OCI-LY7 (cell line): Measurements from ENCODE around the gene B4GAT1. TPM values are rescaled to one million over a fixed set of nuclear protein-coding genes. Genes with fewer than 3 reads are reported as not detected.

Source experiments
- BruUV-seq: library from RNA; stranded (reverse); fragments of 400-500 nt; replicated peaks from 2 replicates; lab custom pipeline; 2021; lab: Mats Ljungman, UMichigan
- CTCF ChIA-PET: fragments of 300-600 bp; sonication (Branson Sonifier 250); formaldehyde crosslinking; loops from one replicate; lab custom pipeline; 2022; ENCODE audit warnings: antibody characterized with exemption; ENCODE audit not compliant: unreplicated experiment; lab: Charles Lee
- POLR2A ChIA-PET: fragments of 300-600 bp; sonication (Branson Sonifier 250); formaldehyde crosslinking; loops from one replicate; lab custom pipeline; 2022; ENCODE audit warnings: antibody characterized with exemption; lab: Charles Lee
- DNase-seq: peaks from one replicate; pipeline ENCODE4 v3.0.0-alpha.2; 2015; ENCODE audit warnings: low spot score
- H2AFZ ChIP-seq: fragments of 200-600 bp; sonication (generic), shearing (Covaris generic); 2 replicates; pipeline ENCODE4 v1.6.1; 2014; ENCODE audit warnings: mild to moderate bottlenecking, antibody characterized with exemption, low read length, moderate library complexity
- H3K27ac ChIP-seq: fragments of 200-600 bp; sonication (generic); 2 replicates; pipeline ENCODE4 v1.5.1; 2014; ENCODE audit warnings: mixed run types, low read depth, mild to moderate bottlenecking, moderate library complexity, low read length, inconsistent platforms; ENCODE audit not compliant: poor library complexity, severe bottlenecking
- H3K36me3 ChIP-seq: fragments of 200-600 bp; sonication (generic); 2 replicates; pipeline ENCODE4 v1.6.1; 2014; ENCODE audit warnings: mild to moderate bottlenecking, antibody characterized with exemption, low read length, moderate library complexity, mixed read lengths; ENCODE audit not compliant: insufficient read depth
- H3K4me1 ChIP-seq: fragments of 200-600 bp; sonication (generic); 2 replicates; pipeline ENCODE4 v1.5.1; 2014; ENCODE audit warnings: mild to moderate bottlenecking, low read length; ENCODE audit not compliant: insufficient read depth, poor library complexity, severe bottlenecking
- H3K4me2 ChIP-seq: fragments of 200-600 bp; sonication (generic); 2 replicates; pipeline ENCODE4 v1.6.1; 2014; ENCODE audit warnings: mild to moderate bottlenecking, low read length
- H3K4me3 ChIP-seq: fragments of 200-600 bp; sonication (generic); 2 replicates; pipeline ENCODE4 v1.5.1; 2014; ENCODE audit warnings: mild to moderate bottlenecking, low read depth, low read length; ENCODE audit not compliant: poor library complexity, severe bottlenecking
- H3K79me2 ChIP-seq: fragments of 200-600 bp; sonication (generic); 2 replicates; pipeline ENCODE4 v1.6.1; 2016; ENCODE audit warnings: low read depth, mild to moderate bottlenecking, low read length, moderate library complexity, mixed read lengths; ENCODE audit not compliant: insufficient read depth
- H3K9me2 ChIP-seq: fragments of 200-600 bp; sonication (generic); 2 replicates; pipeline ENCODE4 v1.6.1; 2016; ENCODE audit warnings: mild to moderate bottlenecking, low read length, mixed read lengths; ENCODE audit not compliant: insufficient read depth
- H3K9me3 ChIP-seq: fragments of 200-600 bp; sonication (generic); 2 replicates; pipeline ENCODE4 v1.6.1; 2014; ENCODE audit warnings: mild to moderate bottlenecking, mixed run types, low read length, mixed read lengths
- H4K20me1 ChIP-seq: fragments of 200-600 bp; sonication (generic); 2 replicates; pipeline ENCODE4 v1.6.1; 2014; ENCODE audit warnings: mild to moderate bottlenecking, antibody characterized with exemption, low read length, moderate library complexity, mixed read lengths; ENCODE audit not compliant: insufficient read depth
- CTCF ChIP-seq: fragments of 200-600 bp; sonication (generic); conservative IDR thresholded peaks from 2 replicates; pipeline ENCODE4 v1.5.1; 2014; ENCODE audit warnings: mild to moderate bottlenecking, antibody characterized with exemption, low read length, moderate library complexity, mixed read lengths
- EZH2phosphoT487 ChIP-seq: fragments of 200-600 bp; sonication (generic); IDR thresholded peaks from 2 replicates; pipeline ENCODE4 v1.6.1; 2018; ENCODE audit warnings: low read depth, borderline replicate concordance, mild to moderate bottlenecking, mixed run types, antibody characterized with exemption, low read length, moderate library complexity, mixed read lengths
- intact Hi-C: fragments of 100-400 bp; cut with micrococcal nuclease; formaldehyde crosslinking; loops from one replicate; pipeline ENCODE4 v1.10.0; 2022; ENCODE audit not compliant: unreplicated experiment
- total RNA-seq, 2 experiments: library from RNA; depleted of rRNA in 1 of 2; stranded (reverse); fragments of >200 nt in 1 of 2; shearing (Covaris generic) in 1 of 2; gene quantifications; 2 replicates each; pipeline ENCODE4 v1.2.3, GENCODE V29; 2014 to 2022

Gene B4GAT1
- total RNA-seq, 2 experiments from 2014 or later = 9.8 to 11.7 TPM

DNA sequence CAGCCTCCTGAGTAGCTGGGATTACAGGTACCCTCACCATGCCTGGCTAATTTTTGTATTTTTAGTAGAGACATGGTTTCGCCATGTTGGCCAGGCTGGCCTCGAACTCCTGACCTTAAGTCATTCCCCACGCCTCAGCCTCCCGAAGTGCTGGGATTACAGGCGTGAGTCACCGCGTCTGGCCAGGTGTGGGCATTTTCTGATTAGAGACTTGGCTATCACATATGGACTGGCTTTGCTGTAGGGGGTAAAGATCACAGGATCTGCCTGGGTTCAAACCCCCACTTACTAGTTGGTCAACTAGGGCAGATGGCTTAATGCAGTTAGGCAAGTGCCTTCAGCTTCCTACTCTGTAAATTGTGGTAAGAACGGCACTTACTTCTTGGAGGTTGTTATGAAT lies 37.1 kb downstream of the B4GAT1 start:
- peaks cover 14% of the 10 kb centered on the region for H3K4me1 ChIP-seq
- ChIA-PET CTCF (no interaction called here), POLR2A (interaction anchor here (3.6 kb wide), 1 partner anchor 22 kb away, joined by 13 read pairs; the partner anchor contains the start of gene YIF1A)
- TF ChIP-seq EZH2phosphoT487 (no peak), CTCF (no peak)
- no peaks in the 10 kb centered on the region for H3K79me2 ChIP-seq
- H3K27ac ChIP-seq = no peak overlapping the region
- H4K20me1 ChIP-seq = no peaks in the 10 kb centered on the region
- no peak overlapping the region for H3K4me3 ChIP-seq
- DNase-seq = no peak
- no peak overlapping the region for H3K4me2 ChIP-seq
- no TSS peak for BruUV-seq
- no peaks in the 10 kb centered on the region for H3K9me3 ChIP-seq
- H3K9me2 ChIP-seq = no peaks in the 10 kb centered on the region
- no peak overlapping the region for H2AFZ ChIP-seq
- H3K36me3 ChIP-seq = no peaks in the 10 kb centered on the region
- intact Hi-C loops = loop anchor here (5.0 kb wide), 1 partner anchor 37 kb away; the partner anchor contains the start of genes B4GAT1 and BRMS1

DNA sequence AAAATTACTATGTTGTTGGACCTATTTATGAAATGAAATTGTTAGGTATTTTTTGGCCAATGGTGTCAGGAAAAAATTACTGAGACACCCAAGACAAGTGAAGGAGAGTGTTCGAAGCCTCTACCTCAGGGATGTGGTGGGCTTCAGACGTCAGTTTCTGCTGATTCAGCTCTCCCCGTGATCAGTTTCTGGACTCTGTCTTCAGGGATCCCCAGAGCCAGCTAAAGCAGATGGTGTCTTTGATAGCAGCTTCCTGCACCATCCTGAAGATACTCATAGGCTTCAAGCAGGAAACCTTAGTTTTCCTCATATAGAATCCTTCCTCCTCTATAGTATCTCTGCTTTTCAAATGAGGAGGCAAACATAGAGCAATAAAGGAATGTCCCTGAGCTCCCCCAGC lies 38.0 kb downstream of the B4GAT1 start:
- no peaks in the 10 kb centered on the region for H4K20me1 ChIP-seq
- no peak overlapping the region for H3K27ac ChIP-seq
- ChIA-PET CTCF (no interaction called here), POLR2A (interaction anchor here (0.6 to 0.7 kb wide), 2 partner anchors 351 to 826 kb away, joined by 3 to 4 read pairs; no protein-coding TSS in a partner anchor)
- BruUV-seq = no TSS peak
- H3K4me1 ChIP-seq = peaks cover 14% of the 10 kb centered on the region
- no peak for DNase-seq
- intact Hi-C loops = no loop called here
- no peaks in the 10 kb centered on the region for H3K79me2 ChIP-seq
- H3K4me2 ChIP-seq = no peak overlapping the region
- no peak overlapping the region for H3K4me3 ChIP-seq
- no peak overlapping the region for H2AFZ ChIP-seq
- TF ChIP-seq CTCF = no peak
- no peak for TF ChIP-seq EZH2phosphoT487
- H3K36me3 ChIP-seq = no peaks in the 10 kb centered on the region
- H3K9me2 ChIP-seq = no peaks in the 10 kb centered on the region
- H3K9me3 ChIP-seq = no peaks in the 10 kb centered on the region

- CTCF ChIA-PET = no interaction called here
- no peak for DNase-seq
- TF ChIP-seq EZH2phosphoT487 = no peak
- no peak for TF ChIP-seq CTCF
- Histone ChIP-seq H3K36me3 (no peaks in the 10 kb centered on the region), H3K27ac (no peak overlapping the region), H3K4me3 (no peak overlapping the region), H3K9me3 (no peaks in the 10 kb centered on the region), H4K20me1 (no peaks in the 10 kb centered on the region), H3K79me2 (no peaks in the 10 kb centered on the region), H2AFZ (no peak overlapping the region), H3K4me1 (no peaks in the 10 kb centered on the region), H3K4me2 (no peak overlapping the region), H3K9me2 (no peaks in the 10 kb centered on the region)
- POLR2A ChIA-PET = interaction anchor here (1.2 kb wide), 1 partner anchor 9 kb away, joined by 5 read pairs; no protein-coding TSS in a partner anchor
- no TSS peak for BruUV-seq
- intact Hi-C loops = no loop called here
Measured at GRCh38 chr11:66302656-66303055, 44.8 kb downstream of the B4GAT1 start.
